Measurements from ENCODE around the gene POU5F2.

DNA sequence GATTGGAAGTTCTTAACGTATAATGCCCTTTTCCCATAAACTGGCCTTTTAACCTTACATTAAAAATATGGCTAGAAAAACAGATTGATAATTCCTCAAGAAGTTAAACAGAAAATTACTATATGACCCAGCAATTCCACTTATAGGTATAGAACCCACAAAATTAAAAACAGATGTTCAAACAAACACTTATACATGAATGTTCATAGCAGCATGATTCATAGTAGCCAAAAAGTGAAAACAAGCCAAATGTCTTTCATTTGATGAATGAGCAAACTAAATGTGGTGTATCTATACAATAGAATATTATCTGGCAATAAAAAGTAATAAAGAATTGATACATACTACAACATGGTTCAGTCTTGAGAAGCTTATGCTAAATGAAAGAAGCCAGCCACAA, 35.5 kb downstream of the POU5F2 start:
- TF ChIP-seq, protein P1, sequence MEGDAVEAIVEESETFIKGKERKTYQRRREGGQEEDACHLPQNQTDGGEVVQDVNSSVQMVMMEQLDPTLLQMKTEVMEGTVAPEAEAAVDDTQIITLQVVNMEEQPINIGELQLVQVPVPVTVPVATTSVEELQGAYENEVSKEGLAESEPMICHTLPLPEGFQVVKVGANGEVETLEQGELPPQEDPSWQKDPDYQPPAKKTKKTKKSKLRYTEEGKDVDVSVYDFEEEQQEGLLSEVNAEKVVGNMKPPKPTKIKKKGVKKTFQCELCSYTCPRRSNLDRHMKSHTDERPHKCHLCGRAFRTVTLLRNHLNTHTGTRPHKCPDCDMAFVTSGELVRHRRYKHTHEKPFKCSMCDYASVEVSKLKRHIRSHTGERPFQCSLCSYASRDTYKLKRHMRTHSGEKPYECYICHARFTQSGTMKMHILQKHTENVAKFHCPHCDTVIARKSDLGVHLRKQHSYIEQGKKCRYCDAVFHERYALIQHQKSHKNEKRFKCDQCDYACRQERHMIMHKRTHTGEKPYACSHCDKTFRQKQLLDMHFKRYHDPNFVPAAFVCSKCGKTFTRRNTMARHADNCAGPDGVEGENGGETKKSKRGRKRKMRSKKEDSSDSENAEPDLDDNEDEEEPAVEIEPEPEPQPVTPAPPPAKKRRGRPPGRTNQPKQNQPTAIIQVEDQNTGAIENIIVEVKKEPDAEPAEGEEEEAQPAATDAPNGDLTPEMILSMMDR (IDR thresholded peaks at IDR 0.05): no peak
- TF ChIP-seq POLR2A (IDR thresholded peaks at IDR 0.05): no peak
